CD4-positive, alpha-beta memory T cell (primary cell): ENCODE data around the gene DNAJC5G. TPM values are rescaled to one million over a fixed set of nuclear protein-coding genes. Genes with fewer than 3 reads are reported as not detected.
A peak's percentile ranks its signal among the peaks of the same experiment; 100 is the strongest.

ENCODE experiments used
- CTCF ChIA-PET: fragments of 350-600 bp; sonication (Branson Sonifier 250); formaldehyde crosslinking; loops from one replicate; lab custom pipeline; 2021; ENCODE audit warnings: inconsistent platforms; ENCODE audit not compliant: partially characterized antibody; lab: Charles Lee
- POLR2A ChIA-PET: fragments of 350-600 bp; sonication (Branson Sonifier 250); formaldehyde crosslinking; loops from one replicate; lab custom pipeline; 2021; ENCODE audit not compliant: partially characterized antibody; lab: Charles Lee
- DNase-seq, 5 donors: peaks; one replicate each; pipeline versions ENCODE4 v3.0.0 to v3.0.0-alpha.2; 2020 to 2022; ENCODE audit warnings: mixed read lengths in 1 of 5
- H3K27ac ChIP-seq: one replicate; pipeline ENCODE4 v1.7.0; 2013; ENCODE audit warnings: low read depth, low read length
- H3K27me3 ChIP-seq: 2 replicates; pipeline ENCODE4 v1.7.0; 2013; ENCODE audit warnings: mild to moderate bottlenecking, low read length, moderate library complexity; ENCODE audit not compliant: insufficient read depth
- H3K36me3 ChIP-seq: 2 replicates; pipeline ENCODE4 v1.7.0; 2013; ENCODE audit warnings: mild to moderate bottlenecking, low read length, moderate library complexity; ENCODE audit not compliant: insufficient read depth
- H3K4me1 ChIP-seq: 2 replicates; pipeline ENCODE4 v1.7.0; 2013; ENCODE audit warnings: mild to moderate bottlenecking, low read length, moderate library complexity; ENCODE audit not compliant: insufficient read depth
- H3K4me3 ChIP-seq, 2 donors: one replicate each; pipeline ENCODE4 v1.7.0; 2013; ENCODE audit warnings: low read length in 2 of 2, mild to moderate bottlenecking in 1 of 2
- H3K9me3 ChIP-seq, 2 donors: one replicate each; pipeline ENCODE4 v1.7.0; 2013; ENCODE audit warnings: low read length in 2 of 2, control low read depth in 1 of 2; ENCODE audit not compliant: control insufficient read depth in 1 of 2
- H3K27ac Mint-ChIP-seq, 7 donors: one replicate each; pipeline ENCODE4 v1.8.0; 2020 to 2021; ENCODE audit warnings: mixed read lengths in 7 of 7, mild to moderate bottlenecking in 6 of 7, inconsistent platforms in 3 of 7, moderate library complexity in 3 of 7
- H3K27me3 Mint-ChIP-seq, 2 donors: one replicate each; pipeline ENCODE4 v1.8.0; 2020 to 2021; ENCODE audit warnings: mixed read lengths in 2 of 2
- H3K36me3 Mint-ChIP-seq, 2 donors: one replicate each; pipeline ENCODE4 v1.8.0; 2020 to 2021; ENCODE audit warnings: mixed read lengths in 2 of 2, inconsistent platforms in 1 of 2, mild to moderate bottlenecking in 1 of 2
- H3K4me1 Mint-ChIP-seq, 4 donors: one replicate each; pipeline ENCODE4 v1.8.0; 2020 to 2021; ENCODE audit warnings: mixed read lengths in 4 of 4, mild to moderate bottlenecking in 1 of 4
- H3K4me3 Mint-ChIP-seq, 8 donors: one replicate each; pipeline ENCODE4 v1.8.0; 2020 to 2021; ENCODE audit warnings: mixed read lengths in 8 of 8, mild to moderate bottlenecking in 7 of 8, moderate library complexity in 6 of 8, inconsistent platforms in 3 of 8
- H3K9me3 Mint-ChIP-seq, 8 donors: one replicate each; pipeline ENCODE4 v1.8.0; 2020 to 2021; ENCODE audit warnings: mixed read lengths in 8 of 8, mild to moderate bottlenecking in 5 of 8, inconsistent platforms in 3 of 8, moderate library complexity in 1 of 8
- intact Hi-C: fragments of 100-400 bp; cut with micrococcal nuclease; formaldehyde crosslinking; loops from one replicate; pipeline ENCODE4 v1.15.1; 2023
- polyA plus RNA-seq, 2 donors: library from polyadenylated mRNA; unstranded; fragments of 300-500 nt; fragmentation: Illumina TruSeq; gene quantifications; one replicate each; pipeline ENCODE4 v1.2.3, GENCODE V29; 2021
- total RNA-seq, 2 experiments: library from RNA; stranded (reverse); gene quantifications; one replicate each; pipeline ENCODE4 v1.2.3, GENCODE V29; 2021

The DNAJC5G gene
- total and polyA plus RNA-seq, 4 experiments from 2014 or later = not detected

GRCh38 chr2:27251766-27252165 lies 23.5 kb upstream of the DNAJC5G start:
- no peaks in the 10 kb centered on the region for H3K9me3 Mint-ChIP-seq
- no peak for DNase-seq
- no peaks in the 10 kb centered on the region for H3K36me3 ChIP-seq
- H3K9me3 ChIP-seq = no peaks in the 10 kb centered on the region
- no peak overlapping the region for H3K4me3 Mint-ChIP-seq
- no peak overlapping the region for H3K4me3 ChIP-seq
- H3K4me1 ChIP-seq = no peaks in the 10 kb centered on the region
- no peak overlapping the region for H3K27ac Mint-ChIP-seq
- no peaks in the 10 kb centered on the region for H3K36me3 Mint-ChIP-seq
- CTCF ChIA-PET = interaction anchor here (3.8 kb wide), 1 partner anchor 28 kb away, joined by 28 read pairs; the partner anchor contains the start of gene TRIM54
- peaks cover 0 to 1% (median 0%) of the 10 kb centered on the region in 4 donors for H3K4me1 Mint-ChIP-seq
- H3K27ac ChIP-seq = no peak overlapping the region
- POLR2A ChIA-PET = no interaction called here
- intact Hi-C loops = no loop called here
- peaks cover 4% of the 10 kb centered on the region for H3K27me3 ChIP-seq
- peaks cover 14 to 28% of the 10 kb centered on the region in 2 donors for H3K27me3 Mint-ChIP-seq

DNA sequence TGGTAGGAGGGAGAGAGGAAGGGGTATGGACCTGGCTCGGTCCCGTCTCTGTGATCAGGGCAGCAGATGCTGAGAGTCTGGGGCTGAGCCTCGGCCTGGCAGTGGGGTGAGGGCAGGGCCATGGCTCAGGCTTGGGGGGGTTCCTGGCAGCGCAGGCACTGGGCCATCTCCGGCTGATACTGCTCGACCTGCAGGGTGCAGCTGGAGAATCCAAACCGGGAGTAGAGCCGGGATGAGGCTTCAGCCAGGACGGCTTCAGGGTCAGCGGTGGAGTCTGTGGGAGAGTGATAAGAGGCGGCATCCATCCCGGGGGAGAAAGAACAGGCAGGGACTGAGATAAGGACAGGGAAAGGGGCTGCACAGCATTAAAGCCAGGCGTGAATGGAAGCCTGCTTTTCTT lies 20.0 kb upstream of the DNAJC5G start:
- Mint-ChIP-seq H3K36me3 (no peaks in the 10 kb centered on the region), H3K9me3 (no peaks in the 10 kb centered on the region), H3K27me3 (peaks cover 31 to 45% of the 10 kb centered on the region in 2 donors), H3K27ac (no peak overlapping the region), H3K4me3 (no peak overlapping the region), H3K4me1 (peaks cover 0 to 1% (median 0%) of the 10 kb centered on the region in 4 donors)
- DNase-seq = no peak
- Histone ChIP-seq H3K27ac (no peak overlapping the region), H3K4me3 (no peak overlapping the region), H3K4me1 (no peaks in the 10 kb centered on the region), H3K27me3 (peaks cover 21% of the 10 kb centered on the region), H3K36me3 (no peaks in the 10 kb centered on the region), H3K9me3 (no peaks in the 10 kb centered on the region)
- ChIA-PET POLR2A (no interaction called here), CTCF (no interaction called here)
- intact Hi-C loops = no loop called here

DNA sequence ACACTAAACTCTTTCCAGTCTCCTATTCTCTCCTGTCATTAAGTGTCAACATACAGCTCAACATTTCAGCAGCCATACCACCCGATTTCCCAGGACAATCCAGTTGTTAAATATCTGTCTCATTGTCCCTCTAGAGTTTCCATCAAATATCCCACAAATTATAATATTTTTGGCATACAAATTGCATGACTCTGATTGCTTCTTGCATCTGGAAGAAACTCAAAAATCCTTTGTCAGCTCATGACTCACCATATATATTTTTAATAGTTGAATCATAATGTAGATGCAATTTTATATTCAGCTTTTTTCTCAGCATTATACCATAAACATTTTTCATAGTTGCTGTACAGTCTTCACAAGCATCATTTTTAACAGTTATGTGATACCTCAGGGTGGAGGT lies 19.6 kb upstream of the DNAJC5G start:
- Histone ChIP-seq H3K27me3 (peaks cover 25% of the 10 kb centered on the region), H3K4me3 (no peak overlapping the region), H3K9me3 (no peaks in the 10 kb centered on the region), H3K36me3 (no peaks in the 10 kb centered on the region), H3K27ac (no peak overlapping the region), H3K4me1 (no peaks in the 10 kb centered on the region)
- ChIA-PET CTCF (interaction anchor here (0.9 kb wide), 1 partner anchor 10 kb away, joined by 3 read pairs; no protein-coding TSS in a partner anchor), POLR2A (no interaction called here)
- DNase-seq = no peak
- Mint-ChIP-seq H3K36me3 (no peaks in the 10 kb centered on the region), H3K4me1 (peaks cover 0 to 4% (median under 1%) of the 10 kb centered on the region in 4 donors), H3K27me3 (peaks cover 36 to 50% of the 10 kb centered on the region in 2 donors), H3K27ac (no peak overlapping the region), H3K9me3 (no peaks in the 10 kb centered on the region), H3K4me3 (no peak overlapping the region)
- intact Hi-C loops = no loop called here

DNA sequence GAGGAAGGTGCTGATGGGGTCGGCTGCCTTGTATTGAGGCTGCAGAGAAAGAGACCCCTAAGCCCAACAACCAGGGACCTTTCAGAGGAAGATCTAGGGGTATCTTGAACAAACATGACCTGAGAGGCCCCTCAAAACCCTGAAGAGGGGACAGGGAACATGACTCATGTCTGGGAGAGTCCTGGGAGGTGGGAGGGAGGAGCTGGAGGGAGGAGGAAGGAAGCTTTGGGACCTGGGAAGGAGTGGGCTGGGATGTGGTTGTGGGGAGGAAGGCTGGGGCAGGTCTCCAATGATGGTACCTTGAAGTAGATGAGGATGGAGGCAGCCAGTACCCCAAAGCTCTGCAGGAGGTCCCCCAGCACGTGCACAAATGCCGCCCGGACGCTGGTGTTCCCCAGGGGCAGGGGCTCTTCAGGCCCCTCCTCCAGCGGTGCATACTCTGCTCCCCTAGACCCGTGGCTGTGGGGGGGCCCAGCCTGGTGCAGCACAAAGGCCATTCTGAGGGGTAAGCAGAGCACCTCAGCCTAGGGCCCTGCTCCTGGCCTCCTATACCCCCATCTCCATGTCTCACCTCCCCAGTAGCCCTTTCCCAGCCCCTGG lies 18.3 kb upstream of the DNAJC5G start:
- Histone ChIP-seq H3K4me3 (no peak overlapping the region), H3K9me3 (no peaks in the 10 kb centered on the region), H3K4me1 (peaks cover 6% of the 10 kb centered on the region), H3K36me3 (no peaks in the 10 kb centered on the region), H3K27ac (no peak overlapping the region), H3K27me3 (peaks cover 37% of the 10 kb centered on the region)
- Mint-ChIP-seq H3K4me3 (no peak overlapping the region), H3K27ac (no peak overlapping the region), H3K4me1 (peaks cover 4 to 17% (median 7%) of the 10 kb centered on the region in 4 donors), H3K9me3 (peaks cover 0 to 2% (median 0%) of the 10 kb centered on the region in 8 donors), H3K27me3 (peaks cover 41 to 52% of the 10 kb centered on the region in 2 donors), H3K36me3 (no peaks in the 10 kb centered on the region)
- intact Hi-C loops = no loop called here
- DNase-seq = no peak
- CTCF ChIA-PET = no interaction called here
- POLR2A ChIA-PET = no interaction called here

DNA sequence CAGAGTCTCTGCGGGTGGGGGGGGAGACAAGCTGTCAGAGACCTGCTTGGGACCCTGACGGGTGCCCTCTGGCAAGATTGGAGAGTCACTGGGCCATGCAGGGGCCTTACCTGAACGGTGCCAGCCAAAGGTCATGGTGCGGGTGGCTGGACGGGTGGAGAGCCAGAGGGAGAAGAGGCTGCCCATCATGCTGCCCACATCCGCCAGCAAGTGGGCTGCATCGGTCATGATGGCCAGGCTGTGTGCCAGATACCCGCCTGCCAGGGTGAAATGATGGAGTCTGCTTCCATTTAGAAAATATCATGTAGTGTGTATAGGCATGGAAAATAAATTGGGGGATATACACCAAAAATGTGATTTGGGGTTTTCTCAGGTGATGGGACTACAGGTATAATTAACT lies 17.2 kb upstream of the DNAJC5G start:
- Mint-ChIP-seq H3K27ac (no peak overlapping the region), H3K27me3 (peaks cover 41 to 52% of the 10 kb centered on the region in 2 donors), H3K36me3 (no peaks in the 10 kb centered on the region), H3K4me1 (peaks cover 4 to 19% (median 8%) of the 10 kb centered on the region in 4 donors), H3K4me3 (no peak overlapping the region), H3K9me3 (peaks cover 0 to 2% (median 0%) of the 10 kb centered on the region in 8 donors)
- Histone ChIP-seq H3K27ac (no peak overlapping the region), H3K4me3 (no peak overlapping the region), H3K36me3 (no peaks in the 10 kb centered on the region), H3K9me3 (no peaks in the 10 kb centered on the region), H3K27me3 (peaks cover 38% of the 10 kb centered on the region), H3K4me1 (peaks cover 6% of the 10 kb centered on the region)
- CTCF ChIA-PET = no interaction called here
- DNase-seq = no peak
- POLR2A ChIA-PET = no interaction called here
- intact Hi-C loops = no loop called here

GRCh38 chr2:27261241-27261925 lies 13.8 kb upstream of the DNAJC5G start:
- H3K4me1 Mint-ChIP-seq = peaks cover 23 to 38% (median 25%) of the 10 kb centered on the region in 4 donors
- H3K27ac ChIP-seq = no peak overlapping the region
- POLR2A ChIA-PET = no interaction called here
- CTCF ChIA-PET = no interaction called here
- DNase-seq = no peak
- H3K4me3 Mint-ChIP-seq = peak overlapping the region; percentile 53 to 84 (median 73)
- H3K27ac Mint-ChIP-seq = peak overlapping the region in 3 of 7 donors; percentile 30 to 71 (median 49)
- peaks cover 23% of the 10 kb centered on the region for H3K4me1 ChIP-seq
- H3K36me3 ChIP-seq = no peaks in the 10 kb centered on the region
- H3K9me3 ChIP-seq = no peaks in the 10 kb centered on the region
- peaks cover 0 to 3% of the 10 kb centered on the region in 2 donors for H3K36me3 Mint-ChIP-seq
- H3K4me3 ChIP-seq = peak overlapping the region in 1 of 2 donors; percentile 35
- peaks cover 50% of the 10 kb centered on the region for H3K27me3 ChIP-seq
- intact Hi-C loops = loop anchor here (5.0 kb wide), 1 partner anchor 44 kb away; the partner anchor contains the start of gene CAD
- H3K27me3 Mint-ChIP-seq = peaks cover 49 to 60% of the 10 kb centered on the region in 2 donors
- H3K9me3 Mint-ChIP-seq = peaks cover 0 to 2% (median 0%) of the 10 kb centered on the region in 8 donors

DNA sequence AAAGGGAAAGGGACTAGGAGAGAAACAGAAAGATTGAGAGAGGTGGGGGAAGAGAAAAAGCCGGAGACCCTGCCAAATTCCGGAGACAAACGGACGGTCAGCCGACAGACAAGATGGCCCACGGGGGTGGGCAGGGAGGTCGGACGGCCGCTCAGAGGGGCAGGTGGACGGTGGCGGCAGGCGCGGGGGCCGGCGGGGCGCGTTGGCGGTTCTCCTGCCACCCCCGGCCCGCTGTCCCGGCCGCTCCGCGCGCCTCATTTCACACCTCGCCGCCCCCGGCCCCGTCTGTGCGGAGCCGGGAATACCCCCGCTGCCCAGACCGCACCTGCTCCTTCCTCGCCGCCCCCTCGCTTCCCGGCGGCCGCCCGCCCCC lies 13.3 kb upstream of the DNAJC5G start:
- no peak for DNase-seq
- Histone ChIP-seq H3K4me3 (peak overlapping the region in 1 of 2 donors; percentile 35), H3K36me3 (no peaks in the 10 kb centered on the region), H3K4me1 (peaks cover 23% of the 10 kb centered on the region), H3K27me3 (peaks cover 50% of the 10 kb centered on the region), H3K27ac (no peak overlapping the region), H3K9me3 (no peaks in the 10 kb centered on the region)
- peaks cover 49 to 55% of the 10 kb centered on the region in 2 donors for H3K27me3 Mint-ChIP-seq
- intact Hi-C loops = loop anchor here (5.0 kb wide), 1 partner anchor 45 kb away; the partner anchor contains the start of gene CAD
- CTCF ChIA-PET = no interaction called here
- POLR2A ChIA-PET = no interaction called here
- peak overlapping the region in 2 of 7 donors; percentile 49 to 71 for H3K27ac Mint-ChIP-seq
- peaks cover 23 to 38% (median 25%) of the 10 kb centered on the region in 4 donors for H3K4me1 Mint-ChIP-seq
- H3K4me3 Mint-ChIP-seq = peak overlapping the region; percentile 53 to 84 (median 73)
- peaks cover 0 to 3% of the 10 kb centered on the region in 2 donors for H3K36me3 Mint-ChIP-seq
- peaks cover 0 to 2% (median 0%) of the 10 kb centered on the region in 8 donors for H3K9me3 Mint-ChIP-seq
